H54 (cell line): ENCODE data around the gene FBXW10B.
A peak's percentile ranks its signal among the peaks of the same experiment; 100 is the strongest.
"Not testable (repeated sequence)": the region's sequence is repeated elsewhere in the genome, so short reads cannot be mapped to it uniquely, and the experiment has no call there.

ENCODE experiments used
- DNase-seq: peaks from one replicate; pipeline ENCODE4 v3.0.0; 2011; ENCODE audit warnings: low spot score, mixed read lengths; ENCODE audit not compliant: insufficient read length
- FAIRE-seq: peaks from 3 replicates; lab custom pipeline; 2011; peaks lifted over from hg19 to GRCh38; lab: Jason Lieb, UNC
- POLR2A ChIP-seq: IDR thresholded peaks from 2 replicates; pipeline ENCODE4 v1.6.1; 2011; ENCODE audit warnings: low read depth, mild to moderate bottlenecking, low read length

Gene FBXW10B

DNA sequence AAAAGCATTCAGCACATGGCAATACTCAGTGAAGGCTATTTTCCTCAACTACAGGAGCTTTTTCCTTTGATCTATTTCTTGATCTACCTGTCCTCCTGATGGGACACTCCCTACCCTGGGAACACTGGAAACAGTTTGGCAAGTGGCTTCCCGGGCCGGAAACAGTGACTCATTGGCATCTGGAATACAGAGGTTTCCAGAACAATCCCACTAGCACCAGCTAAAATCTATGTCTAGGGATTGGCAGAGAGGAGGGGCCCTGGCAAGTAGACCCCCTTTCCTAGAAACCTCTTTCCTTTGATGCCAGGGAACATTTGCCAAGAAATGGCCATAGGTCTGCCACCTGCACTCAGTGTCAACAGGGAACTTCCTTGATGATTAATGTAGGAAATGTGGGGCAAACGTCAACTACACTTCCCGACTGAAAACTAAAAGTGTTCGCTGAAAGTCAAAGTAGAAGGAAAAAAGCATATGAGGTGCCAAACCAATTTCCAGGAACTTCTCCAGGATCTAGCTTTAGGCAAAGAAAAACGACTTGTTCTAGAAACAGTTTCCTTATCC, 30.4 kb upstream of the FBXW10B start:
- DNase-seq = no peak

DNA sequence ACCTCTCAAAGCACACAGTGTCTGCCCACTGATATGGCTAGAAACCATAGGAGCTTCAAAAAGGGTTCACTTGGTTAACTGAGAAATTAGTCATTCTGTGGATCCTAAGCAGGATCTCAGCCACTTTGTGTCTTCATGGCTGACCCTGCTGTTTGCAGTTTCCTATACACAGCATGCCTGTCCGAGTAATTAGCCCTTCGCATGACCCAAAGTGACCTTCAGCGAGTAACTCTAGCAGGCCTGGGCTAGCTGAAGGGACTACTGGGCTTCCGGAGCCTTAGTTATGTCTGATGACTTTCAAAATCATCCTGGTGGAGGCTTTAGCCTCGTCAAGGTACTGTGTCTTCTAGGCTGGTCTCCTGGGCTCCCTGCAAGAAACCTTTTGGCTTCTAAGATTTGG, 28.9 kb upstream of the FBXW10B start:
- no peak for TF ChIP-seq POLR2A
- DNase-seq (no peak), FAIRE-seq (no peak)

More for the DNA sequence above, 30.4 kb upstream of the FBXW10B start:
- no peak for TF ChIP-seq POLR2A
- no peak for FAIRE-seq

DNA sequence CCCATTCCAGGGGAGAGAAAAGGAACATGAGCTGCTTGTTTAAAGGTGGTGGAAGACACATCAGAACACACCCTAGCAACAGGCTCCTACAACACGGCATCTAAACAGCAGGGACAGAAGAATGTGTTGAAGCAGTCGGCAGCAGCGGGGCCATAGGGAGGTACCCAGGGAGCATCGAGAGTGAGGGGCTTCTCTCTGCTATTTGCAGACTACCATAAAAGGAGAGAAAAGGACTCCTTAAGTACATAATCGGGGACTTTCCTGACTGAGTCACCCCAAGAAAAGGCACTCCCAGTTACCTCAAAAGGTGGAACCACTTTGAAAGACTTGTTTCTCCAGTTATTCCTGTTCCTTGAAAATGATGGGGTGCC, 26.4 kb upstream of the FBXW10B start:
- not testable (repeated sequence) for FAIRE-seq, DNase-seq

DNA sequence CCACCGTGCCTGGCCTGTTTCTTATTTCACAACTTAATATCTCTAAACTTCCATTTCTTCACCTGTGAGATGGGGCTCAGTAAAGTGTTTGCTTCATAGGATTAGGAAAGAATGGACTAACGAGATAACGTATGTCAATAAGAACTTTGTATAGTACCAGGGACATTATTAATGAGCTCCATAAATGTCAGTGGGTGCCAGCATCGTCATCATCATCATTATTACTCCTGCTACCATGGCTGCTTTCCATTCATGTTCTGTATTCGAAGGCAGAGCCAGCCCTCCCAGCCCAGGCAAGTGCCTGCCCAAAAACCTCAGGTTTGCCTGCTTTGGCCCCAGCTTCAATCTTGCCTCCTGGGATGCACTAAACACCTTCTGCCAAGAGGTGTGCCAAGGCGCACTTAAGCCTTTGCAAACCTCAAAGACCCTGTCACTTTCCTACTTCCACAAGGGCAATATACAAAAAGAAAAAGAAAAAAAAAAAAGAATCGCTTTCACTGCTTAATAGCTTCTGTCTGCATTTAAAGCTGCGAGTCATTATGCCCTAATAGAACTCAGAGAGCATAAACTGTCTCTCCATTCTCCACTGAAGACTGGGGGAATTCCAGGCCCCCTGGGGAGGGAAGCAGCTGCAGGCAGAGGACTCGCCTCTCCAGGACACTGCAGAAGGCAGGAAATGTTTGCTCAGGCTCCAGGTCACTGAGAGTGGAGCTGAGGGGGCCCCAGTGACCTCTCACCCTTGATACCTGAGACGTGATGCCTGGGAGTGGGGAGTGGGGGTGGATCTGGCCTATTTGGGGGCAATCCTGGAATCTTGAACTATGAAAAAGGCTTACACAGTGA, 25.8 kb upstream of the FBXW10B start:
- DNase-seq = not testable (repeated sequence)

DNA sequence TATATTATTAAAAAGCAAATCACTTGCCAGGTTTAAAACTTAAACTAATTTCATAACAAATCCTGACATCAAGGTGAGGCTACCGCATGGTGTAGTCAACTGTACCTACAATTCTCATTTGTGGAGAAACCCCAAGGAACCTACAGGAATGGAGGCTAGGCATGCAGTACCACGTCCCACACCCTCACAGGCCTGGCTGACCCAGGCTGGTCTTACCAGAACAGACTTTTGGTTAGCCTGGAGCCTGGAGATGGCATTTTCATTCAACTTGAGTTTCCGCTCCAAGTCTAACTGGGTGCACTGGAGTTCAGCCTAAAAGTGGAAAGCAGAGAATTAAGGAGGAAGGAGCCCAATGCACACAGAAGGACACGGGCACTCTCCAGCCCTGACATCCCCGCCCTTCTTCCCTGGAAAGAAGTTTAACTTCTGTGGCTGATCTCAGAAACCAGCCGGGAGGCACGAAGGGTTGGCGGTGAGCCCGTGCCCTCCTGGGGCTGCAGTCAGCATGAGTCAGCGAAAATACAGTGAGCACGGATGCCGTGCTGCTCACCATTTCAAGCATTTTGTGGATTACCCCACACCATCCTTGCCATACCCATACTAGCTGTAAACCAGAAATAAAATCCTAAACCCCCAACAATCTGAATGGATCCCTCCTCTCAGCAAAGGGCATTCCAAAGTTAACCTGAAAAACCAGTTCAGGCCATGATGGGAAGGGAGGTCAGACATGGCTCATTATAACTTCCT, 23.2 kb upstream of the FBXW10B start:
- peak; percentile 93 for FAIRE-seq
- not testable (repeated sequence) for DNase-seq

More for the DNA sequence above, 25.8 kb upstream of the FBXW10B start:
- FAIRE-seq = not testable (repeated sequence)

DNA sequence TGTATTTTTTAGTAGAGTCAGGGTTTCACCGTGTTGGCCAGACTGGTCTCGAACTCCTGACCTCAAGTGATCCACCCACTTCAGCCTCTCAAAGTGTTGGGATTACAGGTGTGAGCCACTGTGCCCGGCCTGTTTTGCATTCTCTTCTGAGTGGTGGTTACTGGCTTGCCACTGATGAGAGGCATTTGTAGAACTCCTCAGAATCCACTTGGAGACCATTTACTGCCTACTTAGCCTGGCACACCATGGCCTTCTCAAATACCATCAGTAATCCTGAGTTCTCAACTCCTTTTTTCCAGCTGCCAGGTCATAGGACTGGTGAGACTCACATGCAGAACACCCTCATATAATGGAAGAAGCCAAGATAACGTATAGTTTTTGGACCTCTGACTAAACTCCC, 22.5 kb upstream of the FBXW10B start:
- DNase-seq, FAIRE-seq: not testable (repeated sequence)

DNA sequence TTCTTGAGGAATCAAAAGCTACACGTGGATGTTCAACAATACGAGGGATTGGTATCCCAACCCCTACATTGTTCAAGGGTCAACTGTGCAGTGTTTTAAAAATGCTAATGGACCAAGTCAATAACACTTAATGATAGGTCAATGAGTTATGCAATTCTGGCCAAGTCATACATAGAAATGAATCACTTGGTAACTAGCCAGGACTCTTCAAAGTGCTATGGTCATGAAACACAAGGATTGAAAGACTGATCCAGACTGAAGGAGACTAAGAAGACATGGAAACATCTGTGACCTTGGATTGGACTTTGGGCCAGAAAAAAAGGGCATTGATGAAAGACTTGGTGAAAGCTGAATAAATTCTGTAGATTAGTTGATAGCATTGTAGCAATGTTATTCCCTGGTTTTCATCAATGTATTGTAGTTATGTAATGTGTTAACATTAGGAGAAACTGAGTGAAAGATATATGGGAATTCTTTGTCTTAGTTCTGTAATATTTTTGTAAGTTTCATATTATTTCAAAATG, 11.5 kb upstream of the FBXW10B start:
- not testable (repeated sequence) for DNase-seq
- FAIRE-seq = peak; percentile 68

DNA sequence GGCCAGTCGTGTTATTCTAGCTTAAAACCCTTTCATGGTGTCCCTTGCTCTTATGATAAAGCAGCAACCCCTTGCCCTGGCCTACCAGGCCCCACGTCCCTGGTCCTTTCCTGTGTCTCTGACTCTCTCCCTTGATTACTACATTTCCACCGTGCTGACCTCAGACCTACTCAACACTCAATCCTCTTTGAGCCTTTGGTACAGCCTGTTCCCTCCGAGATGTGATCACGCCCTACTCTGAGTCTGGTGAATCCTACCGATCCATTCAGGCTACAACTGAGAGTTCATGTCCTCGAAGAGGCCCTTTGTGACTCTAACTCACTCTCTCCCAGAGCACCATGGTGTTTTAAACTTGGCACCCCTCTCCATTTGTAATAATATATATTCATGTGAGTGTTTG, 10.5 kb upstream of the FBXW10B start:
- DNase-seq, FAIRE-seq: not testable (repeated sequence)

DNA sequence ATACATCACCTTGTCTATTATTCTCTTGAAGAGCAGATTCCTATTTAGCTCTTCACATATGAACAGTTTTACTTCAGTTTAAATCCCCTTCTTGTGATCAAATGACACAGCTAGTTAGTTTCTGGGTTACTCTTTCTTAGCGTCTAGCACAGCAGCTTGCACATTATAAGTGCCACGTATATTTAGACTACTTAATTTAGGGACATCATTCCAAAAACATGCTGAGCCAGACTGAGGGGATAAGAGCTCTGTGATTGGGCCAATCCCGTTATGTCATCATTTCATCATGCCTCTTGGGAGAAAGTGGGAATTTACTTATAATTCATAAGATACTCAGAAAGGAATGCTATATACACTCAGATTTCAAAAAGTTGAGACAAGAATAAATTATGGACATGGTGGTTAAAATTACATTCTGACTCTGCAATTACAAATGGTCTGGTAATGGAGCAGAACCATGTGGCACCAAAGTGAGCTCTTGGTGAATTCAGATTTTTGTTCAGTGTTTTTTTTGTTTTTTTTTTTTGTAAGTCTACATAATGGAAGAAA, 4.2 kb upstream of the FBXW10B start:
- FAIRE-seq = not testable (repeated sequence)

DNA sequence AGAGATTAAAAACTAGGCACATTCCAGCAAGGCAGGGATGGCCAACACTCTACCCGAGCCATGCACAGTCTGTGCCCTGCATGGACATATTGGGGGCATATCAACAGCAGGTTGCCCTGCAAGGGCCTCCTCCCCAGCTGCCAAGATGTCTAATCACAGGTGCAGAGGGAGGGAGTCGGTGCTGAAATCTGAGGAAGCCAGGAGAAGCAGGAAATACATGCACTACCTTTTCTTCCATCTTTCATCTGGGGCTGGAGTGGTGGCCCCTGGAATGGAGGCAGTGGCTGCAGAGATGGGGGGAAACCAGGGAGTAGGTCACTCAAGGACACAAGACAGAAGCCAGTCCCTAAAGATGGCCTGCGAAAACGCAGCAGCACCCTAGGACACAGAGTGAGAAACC, 3.8 kb upstream of the FBXW10B start:
- FAIRE-seq, DNase-seq: not testable (repeated sequence)

More for the DNA sequence above, 4.2 kb upstream of the FBXW10B start:
- DNase-seq = not testable (repeated sequence)

DNA sequence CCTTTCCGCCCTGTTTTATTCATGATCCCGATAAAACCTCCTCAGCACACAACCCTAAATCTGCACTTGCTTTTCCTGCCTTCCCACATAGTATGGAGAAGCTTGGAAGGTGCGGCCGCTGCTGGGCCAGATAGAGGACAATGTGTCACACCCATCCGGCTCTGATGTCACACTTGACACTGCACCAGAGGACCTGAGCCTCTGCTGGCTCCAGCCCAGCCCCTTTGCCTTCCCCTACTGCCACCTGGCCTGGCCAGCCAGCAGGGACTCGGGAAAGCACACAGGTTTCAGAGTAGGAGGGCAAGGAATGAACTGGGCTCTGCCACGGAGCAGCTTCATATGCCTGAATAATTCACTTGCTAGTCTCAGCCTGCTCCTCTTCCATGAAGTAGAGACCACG, 2.6 kb upstream of the FBXW10B start:
- not testable (repeated sequence) for FAIRE-seq, DNase-seq

DNA sequence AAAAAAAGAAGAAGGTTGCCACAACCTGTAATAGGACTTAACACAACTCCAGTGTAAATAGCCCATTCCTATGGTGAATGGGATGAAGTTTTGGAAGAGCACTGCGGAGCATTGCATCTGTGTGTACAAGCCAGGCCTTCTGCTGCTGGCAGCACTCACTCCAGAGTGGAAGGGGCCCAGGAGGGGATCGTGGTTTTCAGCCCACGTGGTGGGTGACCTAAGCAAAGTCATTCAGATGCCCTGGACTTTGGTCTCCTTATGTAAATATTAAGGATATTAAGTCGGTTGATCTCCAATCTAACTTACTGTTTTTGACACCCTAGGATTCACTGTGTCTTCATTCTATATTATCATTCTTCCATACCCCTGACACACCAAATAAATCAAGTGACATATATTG, 2.7 kb downstream of the FBXW10B start:
- DNase-seq, FAIRE-seq: not testable (repeated sequence)

DNA sequence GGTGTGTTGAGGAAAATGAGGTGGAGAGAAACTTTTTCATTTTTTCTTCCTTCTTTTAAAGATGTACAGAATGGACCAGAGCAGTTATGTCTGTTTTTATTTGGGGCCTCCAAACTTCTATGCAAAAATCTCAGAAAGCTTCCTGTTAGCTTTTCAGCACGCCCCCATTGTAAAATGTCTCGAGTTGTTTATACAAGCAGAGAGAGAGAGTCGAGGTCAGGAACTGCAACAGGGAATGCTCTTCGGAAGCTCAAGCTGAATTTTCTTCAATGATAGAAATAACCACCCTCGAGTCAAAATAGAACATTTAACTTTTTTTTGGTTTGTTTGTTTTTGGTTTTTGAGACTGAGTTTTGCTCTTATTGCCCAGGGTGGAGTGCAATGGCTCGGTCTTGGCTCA, 3.7 kb downstream of the FBXW10B start:
- DNase-seq, FAIRE-seq: not testable (repeated sequence)

DNA sequence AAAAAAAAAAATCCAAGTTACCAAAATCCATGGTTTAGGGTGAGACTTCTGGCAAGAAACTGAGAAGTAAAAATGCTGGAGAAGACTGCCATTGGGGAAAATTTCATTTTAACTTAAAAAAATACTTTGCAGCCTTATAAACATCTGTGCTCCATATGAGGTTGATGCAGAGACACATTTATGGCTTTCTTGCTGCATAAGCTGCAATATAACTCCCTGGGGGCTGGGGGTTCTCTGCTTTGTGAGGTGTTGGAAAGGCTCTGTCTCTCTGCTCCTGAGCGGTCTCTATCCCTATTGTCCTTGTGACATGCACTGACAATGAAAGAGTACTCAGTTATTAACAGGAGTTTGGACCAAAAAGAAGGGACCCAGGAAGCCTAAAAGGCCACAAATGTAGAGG, 6.4 kb downstream of the FBXW10B start:
- FAIRE-seq, DNase-seq: not testable (repeated sequence)

DNA sequence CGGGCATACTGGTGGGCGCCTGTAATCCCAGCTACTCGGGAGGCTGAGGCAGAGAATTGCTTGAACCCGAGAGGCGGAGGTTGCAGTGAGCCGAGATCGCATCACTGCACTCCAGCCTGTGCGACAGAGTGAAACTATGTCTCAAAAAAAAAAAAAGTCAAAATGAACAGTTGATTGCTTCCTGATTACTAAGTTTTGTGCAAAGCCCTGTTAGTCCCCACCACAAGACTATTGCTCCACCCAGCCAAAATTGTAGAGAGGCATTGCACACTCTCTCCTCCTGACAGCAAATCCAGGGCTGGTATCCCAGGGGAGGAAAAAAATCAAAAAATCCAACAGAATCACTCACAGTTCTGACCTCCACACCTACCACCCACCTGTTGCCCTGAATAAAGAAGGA, 26.5 kb downstream of the FBXW10B start:
- FAIRE-seq, DNase-seq: not testable (repeated sequence)

DNA sequence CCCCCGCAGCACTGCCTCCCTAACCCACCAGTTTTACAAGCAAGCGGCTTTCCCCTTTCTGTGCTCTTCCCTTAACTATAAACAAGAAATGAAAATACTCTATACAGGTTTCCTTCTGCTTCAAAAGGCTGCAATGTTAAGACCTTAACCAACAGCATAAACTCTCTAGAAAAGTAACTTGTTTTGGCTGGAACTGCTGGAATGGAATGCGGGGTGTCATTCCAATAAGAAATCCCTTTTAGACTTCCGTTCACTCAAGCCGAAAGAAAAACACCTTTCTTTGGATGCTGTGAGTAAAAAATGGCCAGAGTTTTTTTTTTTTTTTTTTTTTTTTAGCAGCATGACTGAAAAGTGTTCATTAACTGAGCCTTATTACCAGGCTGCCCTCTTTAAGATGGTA, 27.5 kb downstream of the FBXW10B start:
- not testable (repeated sequence) for DNase-seq, FAIRE-seq

DNA sequence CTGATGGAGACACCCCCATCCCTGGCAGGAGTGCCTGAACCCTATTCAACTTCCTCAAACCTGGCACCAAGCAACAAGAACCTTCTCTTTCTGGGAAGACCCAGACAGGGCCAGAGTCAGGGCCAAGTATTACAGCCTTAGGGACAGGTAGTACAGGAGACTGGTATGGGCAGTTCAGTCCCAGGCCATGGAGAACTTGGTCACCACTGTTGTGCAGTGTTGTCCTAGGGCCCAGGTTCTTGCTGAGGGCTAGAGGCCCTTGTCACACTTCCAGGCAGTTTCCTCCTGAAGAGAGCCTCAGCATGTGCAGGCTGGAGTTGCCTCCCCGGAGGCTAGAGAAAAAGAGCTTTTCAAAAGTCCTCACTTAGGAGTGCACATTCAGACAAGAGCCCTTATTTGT, 28.7 kb downstream of the FBXW10B start:
- not testable (repeated sequence) for DNase-seq, FAIRE-seq

DNA sequence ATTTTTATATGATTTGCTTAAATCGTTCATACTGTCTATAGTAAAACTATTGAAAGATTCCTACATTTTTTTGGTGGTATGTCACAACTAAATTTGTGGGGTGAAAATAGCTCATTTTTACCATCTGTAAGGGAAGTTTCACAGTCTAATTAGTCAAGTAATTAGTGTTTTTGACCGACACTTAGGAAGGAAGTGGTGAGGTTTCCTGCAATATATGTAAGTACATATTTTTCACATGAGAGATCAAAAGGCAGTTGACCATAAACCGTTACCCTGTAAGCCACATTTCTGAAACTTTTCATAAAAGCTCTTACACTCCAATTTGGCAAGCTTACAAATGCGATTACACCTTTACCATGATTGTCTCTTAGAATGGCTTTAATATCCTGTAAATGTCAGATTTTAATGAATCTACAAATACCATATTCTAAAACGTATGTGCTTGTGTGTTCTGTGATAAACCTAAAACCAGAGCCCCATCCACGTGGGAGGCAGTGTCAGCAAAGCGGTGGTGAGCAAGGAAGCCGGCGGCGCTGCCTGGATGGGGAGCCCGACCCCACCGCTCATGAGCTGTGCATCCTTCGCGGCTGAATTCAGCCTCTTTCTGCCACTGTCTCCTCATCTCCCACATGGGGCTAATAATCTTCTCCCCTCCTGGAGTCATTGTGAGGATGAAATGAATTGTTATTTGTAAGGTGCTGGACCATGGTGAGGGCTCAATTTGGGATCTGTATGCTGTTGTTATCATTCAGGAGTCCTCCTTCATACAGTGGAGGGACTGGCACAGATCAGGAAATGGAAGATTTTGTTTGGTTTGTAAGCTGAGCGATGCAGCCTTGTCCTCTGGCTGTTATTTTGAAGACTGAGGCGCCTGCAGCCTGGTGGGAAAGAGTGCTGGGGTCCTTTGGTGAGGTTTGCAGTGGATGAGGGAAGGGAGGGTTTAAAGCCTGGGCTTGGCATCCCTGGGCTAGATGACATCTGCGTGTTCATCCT, 29.7 kb downstream of the FBXW10B start:
- FAIRE-seq, DNase-seq: not testable (repeated sequence)
